Stimulated activated CD4-positive, alpha-beta T cell treated with anti-CD3 and anti-CD28 coated beads, Interleukin-15, amount 100 ng/mL, for 24 hours (primary cell): ENCODE data around the gene SPPL2B.

Source experiments
- DNase-seq: peaks from one replicate; pipeline ENCODE4 v3.0.0-alpha.2; 2020

The SPPL2B gene

GRCh38 chr19:2356036-2356646 lies 27.7 kb downstream of the SPPL2B start:
- no peak for DNase-seq

- DNase-seq: no peak
Measured at GRCh38 chr19:2357279-2358206, 29.1 kb downstream of the SPPL2B start.

GRCh38 chr19:2358548-2359173 lies 30.2 kb downstream of the SPPL2B start:
- no peak for DNase-seq

GRCh38 chr19:2359992-2360685 lies 31.7 kb downstream of the SPPL2B start, which contains the start of gene TMPRSS9:
TMPRSS9 (plus strand) TSS chr19:2360265; CDS start chr19:2389786, 29,521 bp downstream.
- DNase-seq: no peak

- no peak for DNase-seq
Measured at GRCh38 chr19:2360833-2361232, 32.3 kb downstream of the SPPL2B start.

GRCh38 chr19:2361246-2362045 lies 33.0 kb downstream of the SPPL2B start:
- no peak for DNase-seq

GRCh38 chr19:2362046-2362969 lies 33.8 kb downstream of the SPPL2B start:
- DNase-seq: no peak

GRCh38 chr19:2362970-2363300 lies 34.5 kb downstream of the SPPL2B start:
- DNase-seq: no peak

GRCh38 chr19:2363419-2363818 lies 34.9 kb downstream of the SPPL2B start:
- DNase-seq: no peak

- DNase-seq: no peak
Measured at GRCh38 chr19:2365201-2365970, 36.9 kb downstream of the SPPL2B start.

- DNase-seq: no peak
Measured at GRCh38 chr19:2371656-2372055, 43.2 kb downstream of the SPPL2B start.

GRCh38 chr19:2372076-2372612 lies 43.7 kb downstream of the SPPL2B start:
- no peak for DNase-seq

GRCh38 chr19:2374808-2375207 lies 46.3 kb downstream of the SPPL2B start:
- DNase-seq: no peak

- no peak for DNase-seq
Measured at GRCh38 chr19:2375353-2376121, 47.1 kb downstream of the SPPL2B start.

GRCh38 chr19:2376784-2377519 lies 48.5 kb downstream of the SPPL2B start:
- no peak for DNase-seq

- DNase-seq: no peak
Measured at GRCh38 chr19:2380567-2380966, 52.1 kb downstream of the SPPL2B start.

- no peak for DNase-seq
Measured at GRCh38 chr19:2381148-2381820, 52.8 kb downstream of the SPPL2B start.
